ENCODE measurements around the gene UTP14A.
"Not testable (repeated sequence)": the region's sequence is repeated elsewhere in the genome, so short reads cannot be mapped to it uniquely, and the experiment has no call there.

The UTP14A gene

GRCh38 chrX:129905787-129906580 lies at the start of gene UTP14A:
TSS of gene UTP14A (plus strand) at chrX:129906164. CDS start at chrX:129906211, 47 bp downstream.
- peak; percentile 73 for DNase-seq (ENCODE audit: low spot score)

GRCh38 chrX:129859134-129859533 lies 46.8 kb upstream of the UTP14A start:
- not testable (repeated sequence) for DNase-seq (ENCODE audit: low spot score)

- DNase-seq (ENCODE audit: low spot score) = not testable (repeated sequence)
Measured at GRCh38 chrX:129866321-129866720, 39.6 kb upstream of the UTP14A start.

DNA sequence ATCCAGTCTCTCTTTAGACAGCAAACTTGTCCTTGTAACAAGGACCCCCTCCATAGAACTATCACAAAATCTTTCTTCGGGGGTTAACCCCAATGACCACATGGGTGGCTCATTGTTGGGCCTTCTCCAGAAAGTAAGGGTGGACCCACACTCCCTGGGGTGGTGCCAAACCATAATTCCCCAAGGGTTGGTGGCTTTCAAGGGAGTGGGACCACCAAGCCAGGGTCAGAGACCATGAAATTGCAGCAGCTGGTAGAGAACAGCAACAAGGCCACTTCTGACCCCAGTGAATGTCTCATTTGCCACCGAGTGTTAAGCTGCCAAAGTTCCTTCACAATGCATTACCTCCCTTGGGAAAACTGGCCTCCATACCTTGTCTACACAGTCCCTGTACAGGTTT lies 33.4 kb upstream of the UTP14A start:
- no peak for DNase-seq (ENCODE audit: low spot score)

GRCh38 chrX:129875669-129876068 lies 30.3 kb upstream of the UTP14A start:
- DNase-seq (ENCODE audit: low spot score) = peak; percentile 81

DNA sequence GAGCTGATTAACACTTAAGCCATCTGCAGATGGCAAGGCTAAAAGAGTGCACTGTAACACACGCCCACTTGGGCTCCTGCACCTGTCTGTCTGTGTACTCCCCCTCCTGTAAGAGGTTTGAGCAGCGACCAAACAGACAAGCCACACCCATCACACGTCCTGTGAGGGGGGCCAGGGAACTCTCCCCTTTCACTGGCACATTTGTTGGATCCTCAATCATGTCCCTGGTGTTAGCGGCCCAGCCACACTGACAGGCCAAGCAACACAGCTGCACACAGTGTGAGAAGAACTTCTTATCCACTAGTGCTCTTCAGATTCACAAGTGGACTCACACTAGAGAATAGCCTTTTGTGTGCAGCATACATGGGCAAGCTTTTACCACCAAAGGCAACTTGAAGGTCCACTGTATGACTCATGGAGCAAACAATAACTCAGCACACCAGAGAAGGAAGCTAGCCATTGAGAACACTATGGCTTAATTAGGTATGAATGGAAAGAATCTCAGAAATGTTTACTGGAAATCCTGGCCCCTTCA lies 29.1 kb upstream of the UTP14A start:
- peak; percentile 53 for DNase-seq (ENCODE audit: low spot score)

- DNase-seq (ENCODE audit: low spot score) = no peak
Measured at GRCh38 chrX:129877401-129877800, 28.6 kb upstream of the UTP14A start.

DNA sequence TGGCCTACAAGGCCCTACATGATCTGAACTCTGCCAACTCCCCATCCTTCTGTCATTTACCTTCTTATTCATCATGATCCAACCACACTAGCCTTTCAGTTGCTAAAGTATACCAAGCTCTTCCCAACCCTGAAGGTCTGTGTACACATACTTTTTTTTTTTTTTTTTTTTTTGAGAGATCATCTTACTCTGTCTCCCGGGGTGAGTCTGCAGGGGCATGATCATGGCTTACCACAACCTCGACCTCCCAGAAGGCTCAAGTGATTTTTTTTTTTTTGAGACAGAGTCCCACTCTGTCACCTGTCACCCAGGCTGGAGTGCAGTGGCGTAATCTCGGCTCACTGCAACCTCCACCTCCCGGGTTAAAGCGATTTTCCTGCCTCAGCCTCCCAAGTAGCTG lies 5.9 kb upstream of the UTP14A start:
- DNase-seq (ENCODE audit: low spot score) = no peak

- DNase-seq (ENCODE audit: low spot score) = no peak
Measured at GRCh38 chrX:129908636-129909035, 2.7 kb downstream of the UTP14A start.

- DNase-seq (ENCODE audit: low spot score) = peak; percentile 65
Measured at GRCh38 chrX:129925305-129926092, 19.5 kb downstream of the UTP14A start.

DNA sequence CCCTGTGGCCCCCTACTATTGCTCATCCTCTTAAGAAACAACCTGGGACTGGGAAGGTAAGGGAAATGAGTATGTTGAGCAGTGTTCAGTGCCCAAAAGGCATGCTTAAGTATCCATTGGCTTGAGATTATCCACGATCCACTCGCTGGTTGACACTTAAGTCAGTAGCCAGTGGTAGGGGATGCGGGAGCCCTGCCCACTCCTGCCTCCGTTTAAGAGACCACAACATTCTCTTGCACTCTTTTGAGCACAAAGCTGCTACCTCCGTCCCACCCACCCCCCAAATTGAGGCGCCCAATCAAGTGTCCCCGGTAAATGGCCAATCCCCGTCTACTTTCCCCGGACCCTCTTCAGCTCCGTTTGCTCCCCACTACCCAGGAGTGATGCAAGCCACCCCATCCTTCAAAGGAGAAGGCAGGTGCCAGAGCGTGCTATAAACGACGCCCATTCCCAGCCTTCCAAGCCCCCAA lies 25.0 kb downstream of the UTP14A start:
- no peak for DNase-seq (ENCODE audit: low spot score)

DNA sequence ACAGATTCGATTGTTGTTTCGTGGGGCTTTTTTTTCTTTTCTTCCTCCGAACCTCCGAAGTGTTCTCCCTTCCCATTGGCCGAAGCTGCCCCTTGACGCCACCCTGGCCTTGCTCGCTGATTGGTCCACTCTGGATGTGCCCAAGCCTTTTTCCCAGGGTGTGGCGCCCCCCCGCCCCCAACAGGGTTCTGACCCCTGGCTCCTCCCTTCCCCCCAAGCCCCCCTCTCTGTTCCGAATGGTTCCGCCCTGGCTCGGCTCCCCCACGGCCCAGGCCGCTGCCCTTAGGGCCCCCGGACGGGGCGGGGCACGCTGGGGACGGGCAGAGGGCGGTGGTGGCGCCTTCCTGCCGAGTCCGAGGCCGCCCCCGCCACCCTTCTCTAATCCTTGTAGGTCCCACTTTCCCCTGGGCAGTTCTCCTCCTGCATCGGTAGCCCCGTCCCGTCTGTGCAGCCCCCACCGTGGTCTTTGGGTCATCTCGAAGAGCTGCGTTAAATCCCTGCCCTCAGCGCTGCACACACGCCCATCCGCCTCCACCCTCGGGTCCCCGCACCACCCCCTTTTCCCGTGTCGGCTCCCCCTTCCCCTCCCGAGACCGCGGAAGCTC lies 25.5 kb downstream of the UTP14A start:
- DNase-seq (ENCODE audit: low spot score) = peak; percentile 93

DNA sequence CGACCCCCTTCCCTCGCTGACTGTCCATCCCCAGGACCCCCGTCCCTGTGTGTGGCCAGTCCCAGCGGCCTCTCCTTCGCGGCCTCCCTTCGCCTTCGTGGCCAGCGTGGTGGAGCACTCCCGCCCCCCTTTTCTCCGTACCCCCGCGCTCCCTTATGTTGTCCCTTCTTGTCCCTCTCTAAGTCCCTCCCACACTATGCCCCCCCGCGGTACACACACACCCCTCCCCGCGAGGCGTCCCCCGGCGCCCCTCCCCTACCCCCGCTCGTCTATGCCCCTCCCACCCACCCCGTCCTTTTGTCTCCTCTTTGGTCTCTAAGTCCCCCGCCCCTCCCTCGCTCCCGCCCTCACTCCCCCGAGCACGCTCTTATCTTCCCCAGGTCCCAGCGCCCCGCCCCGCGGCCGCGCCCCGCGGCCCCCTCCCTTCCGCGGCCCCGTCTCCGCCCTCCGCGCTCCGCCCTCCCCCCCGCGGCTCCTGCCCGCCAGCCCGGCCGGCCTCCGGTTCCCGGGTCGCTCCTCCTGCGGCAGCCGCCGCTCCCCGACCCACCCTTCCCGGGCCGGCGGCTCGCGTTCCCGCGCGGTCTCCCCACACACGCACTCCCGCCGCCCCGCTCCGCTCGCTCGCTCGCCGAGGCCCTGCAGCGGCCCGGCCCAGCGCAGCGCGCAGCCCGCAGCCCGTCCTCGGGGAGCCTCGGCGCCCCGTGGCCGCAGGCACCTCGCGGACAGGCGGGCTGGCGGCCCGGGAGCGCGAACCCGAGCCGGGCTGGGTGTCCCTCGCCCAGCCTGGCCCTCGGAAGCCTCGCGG lies 26.3 kb downstream of the UTP14A start:
- peak; percentile 90 for DNase-seq (ENCODE audit: low spot score)

- DNase-seq (ENCODE audit: low spot score) = no peak
Measured at GRCh38 chrX:129932821-129933321, 26.9 kb downstream of the UTP14A start.

DNA sequence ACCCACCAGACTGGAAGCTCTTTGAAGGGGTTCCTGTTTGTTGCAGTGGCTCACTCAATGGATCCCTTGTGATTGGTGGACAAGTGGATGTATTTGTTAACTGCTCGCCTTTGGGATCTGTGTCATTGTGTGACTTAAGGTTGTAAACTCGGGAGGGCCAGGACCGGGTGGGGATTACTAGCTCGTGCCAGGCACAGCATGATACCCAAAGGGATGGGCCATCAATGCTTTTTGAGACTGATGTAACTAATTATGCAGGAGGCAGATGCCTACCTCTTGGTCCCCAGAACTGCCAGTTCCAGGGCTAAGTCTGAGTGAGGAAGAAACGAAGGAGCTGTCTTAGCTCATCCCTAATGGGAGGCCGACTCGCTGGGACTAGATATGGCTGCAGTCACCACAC lies 27.7 kb downstream of the UTP14A start:
- no peak for DNase-seq (ENCODE audit: low spot score)

- no peak for DNase-seq (ENCODE audit: low spot score)
Measured at GRCh38 chrX:129934461-129934860, 28.5 kb downstream of the UTP14A start.

DNA sequence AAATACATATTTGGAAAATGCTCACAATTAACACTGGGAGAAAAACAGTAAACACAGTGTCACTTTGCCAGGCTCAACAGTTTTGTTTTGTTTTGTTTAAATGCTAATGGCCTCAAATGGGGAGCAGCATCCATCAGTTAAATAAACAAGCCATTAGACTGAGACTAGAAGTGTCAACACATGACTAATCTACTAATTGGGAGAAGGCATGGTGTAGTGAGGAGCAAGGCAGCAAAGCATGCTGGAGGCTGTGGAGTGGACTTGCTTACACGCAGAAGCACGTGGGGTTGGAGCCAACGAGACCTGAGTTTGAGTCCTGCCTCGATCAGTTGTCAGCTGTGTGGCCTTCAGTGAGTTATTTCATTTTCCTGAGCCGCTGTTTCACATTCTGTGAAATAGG lies 29.0 kb downstream of the UTP14A start:
- DNase-seq (ENCODE audit: low spot score) = no peak

- no peak for DNase-seq (ENCODE audit: low spot score)
Measured at GRCh38 chrX:129938081-129938480, 32.1 kb downstream of the UTP14A start.

DNA sequence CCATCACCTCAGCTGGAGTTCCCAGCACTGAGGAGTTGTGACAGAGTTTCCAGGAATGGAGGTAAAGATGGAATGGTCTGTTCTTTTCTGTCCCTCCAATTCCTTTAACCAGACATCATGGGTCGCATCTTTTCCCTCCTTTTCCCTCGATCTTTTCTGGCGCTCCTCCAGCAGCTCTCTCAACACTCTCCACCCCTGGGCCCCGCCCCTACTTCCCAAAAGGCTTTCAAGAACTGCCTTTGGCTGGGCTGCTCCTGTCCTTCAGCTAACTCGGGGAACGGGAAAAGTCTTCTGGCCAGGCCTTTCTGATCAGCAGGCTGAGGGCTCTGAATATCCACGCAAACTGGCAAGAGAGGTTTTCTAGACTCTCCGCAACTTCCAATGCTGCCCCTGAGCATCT lies 34.0 kb downstream of the UTP14A start:
- DNase-seq (ENCODE audit: low spot score) = no peak

DNA sequence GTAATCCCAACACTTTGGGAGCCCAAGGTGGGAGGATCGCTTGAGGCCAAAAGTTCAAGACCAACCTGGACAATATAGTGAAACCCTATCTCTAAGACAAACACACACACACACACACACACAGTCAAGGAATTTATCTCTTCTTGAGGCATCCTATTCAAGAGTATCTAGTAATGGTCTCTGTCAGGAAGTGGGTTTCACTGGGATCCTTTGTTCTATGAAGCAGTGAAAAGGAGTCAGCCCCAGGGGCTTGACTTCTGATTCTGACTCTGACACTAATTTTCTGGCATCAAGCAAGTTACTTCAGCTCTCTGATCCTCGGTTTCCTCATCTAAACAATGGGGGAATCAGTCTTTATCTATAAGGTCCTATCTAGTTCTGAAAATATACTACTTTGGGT lies 34.8 kb downstream of the UTP14A start:
- DNase-seq (ENCODE audit: low spot score) = no peak

- DNase-seq (ENCODE audit: low spot score) = peak; percentile 47
Measured at GRCh38 chrX:129945131-129945530, 39.2 kb downstream of the UTP14A start.

- no peak for DNase-seq (ENCODE audit: low spot score)
Measured at GRCh38 chrX:129953334-129953648, 47.3 kb downstream of the UTP14A start.

All from AG08395 (cell line).